AG04449 (cell line): ENCODE data around the gene OLA1.

Experiments used
- CTCF ChIA-PET: fragments of 350-600 bp; formaldehyde crosslinking; extraction: SDS; loops from one replicate; lab custom pipeline; 2021; ENCODE audit warnings: antibody characterized with exemption; lab: Yijun Ruan, JAX
- POLR2A ChIA-PET: fragments of 400-600, 350-600 bp; formaldehyde crosslinking; extraction: SDS; loops from one replicate; lab custom pipeline; 2020; ENCODE audit warnings: antibody characterized with exemption, inconsistent platforms; lab: Yijun Ruan, JAX
- DNase-seq: peaks from one replicate; pipeline ENCODE4 v3.0.0-alpha.2; 2010; ENCODE audit warnings: low read depth, low spot score
- H3K4me3 ChIP-seq: 2 replicates; pipeline ENCODE4 v1.5.1; 2011; ENCODE audit warnings: low read depth, mild to moderate bottlenecking, control low read depth, low read length
- CTCF ChIP-seq: IDR thresholded peaks from one replicate; pipeline ENCODE4 v1.5.1; 2011; ENCODE audit warnings: mild to moderate bottlenecking, moderate library complexity, low read length, control low read depth, inconsistent platforms; ENCODE audit not compliant: insufficient read depth; ENCODE audit errors: missing control alignments

The OLA1 gene

GRCh38 chr2:174233771-174234275 lies 14.5 kb downstream of the OLA1 start:
- ChIA-PET CTCF (interaction anchor here (1.1 to 2.8 kb wide), 2 partner anchors 12 to 15 kb away, joined by 5 to 7 read pairs; no protein-coding TSS in a partner anchor), POLR2A (no interaction called here)
- no peak for TF ChIP-seq CTCF
- H3K4me3 ChIP-seq, result no peak overlapping the region
- no peak for DNase-seq

GRCh38 chr2:174227748-174228147 lies 20.6 kb downstream of the OLA1 start:
- H3K4me3 ChIP-seq, result no peak overlapping the region
- ChIA-PET CTCF (no interaction called here), POLR2A (no interaction called here)
- DNase-seq, result no peak
- no peak for TF ChIP-seq CTCF

- POLR2A ChIA-PET, result no interaction called here
- no peak overlapping the region for H3K4me3 ChIP-seq
- DNase-seq, result no peak
- no peak for TF ChIP-seq CTCF
- CTCF ChIA-PET, result no interaction called here
Measured at GRCh38 chr2:174224665-174225288, 23.6 kb downstream of the OLA1 start.

GRCh38 chr2:174224125-174224524 lies 24.2 kb downstream of the OLA1 start:
- ChIA-PET CTCF (no interaction called here), POLR2A (no interaction called here)
- H3K4me3 ChIP-seq, result no peak overlapping the region
- no peak for DNase-seq
- TF ChIP-seq CTCF, result no peak

- no peak for DNase-seq
- CTCF ChIA-PET, result no interaction called here
- POLR2A ChIA-PET, result no interaction called here
- H3K4me3 ChIP-seq, result no peak overlapping the region
- TF ChIP-seq CTCF, result no peak
Measured at GRCh38 chr2:174223388-174223787, 24.9 kb downstream of the OLA1 start.

- TF ChIP-seq CTCF, result no peak
- H3K4me3 ChIP-seq, result no peak overlapping the region
- CTCF ChIA-PET, result no interaction called here
- DNase-seq, result no peak
- POLR2A ChIA-PET, result no interaction called here
Measured at GRCh38 chr2:174222154-174222553, 26.2 kb downstream of the OLA1 start.
